Measurements from ENCODE around the gene ERVV-1. TPM values are rescaled to one million over a fixed set of nuclear protein-coding genes. Genes with fewer than 3 reads are reported as not detected.

ERVV-1 gene
- total RNA-seq, 1 experiment from 2014 or later = not detected

- TF ChIP-seq EZH2 (IDR thresholded peaks at IDR 0.05; ENCODE audit: borderline replicate concordance, low read depth, low read length, poor library complexity, severe bottlenecking) (no peak), CTCF (conservative IDR thresholded peaks at IDR 0.05; ENCODE audit: low read depth, low read length) (no peak)
- ChIA-PET POLR2A (ENCODE audit: low non-redundant PET) (no interaction called here), CTCF (no interaction called here)
- Histone ChIP-seq H3K27me3 (replicated peaks; ENCODE audit: insufficient read depth, low read depth, low read length, poor library complexity) (no peaks in the 10 kb centered on the region), H3K4me1 (ENCODE audit: insufficient read depth, low read length, poor library complexity, severe bottlenecking) (no peaks in the 10 kb centered on the region), H3K9me3 (ENCODE audit: low read depth, low read length, poor library complexity, severe bottlenecking) (peaks cover 6% of the 10 kb centered on the region), H3K4me3 (ENCODE audit: low read depth, low read length, poor library complexity, severe bottlenecking) (no peak overlapping the region), H3K36me3 (ENCODE audit: insufficient read depth, low read length, poor library complexity, severe bottlenecking) (no peaks in the 10 kb centered on the region), H3K27ac (ENCODE audit: low read depth, low read length, poor library complexity, severe bottlenecking) (no peak overlapping the region)
- no peak for DNase-seq (ENCODE audit: low spot score)
- intact Hi-C loops (cut with micrococcal nuclease; ENCODE audit: unreplicated experiment) = no loop called here
- BruUV-seq (replicated peaks) = no TSS peak
Observed at GRCh38 chr19:53004242-53004641, 9.5 kb upstream of the ERVV-1 start.

- no peak for TF ChIP-seq EZH2 (IDR thresholded peaks at IDR 0.05; ENCODE audit: borderline replicate concordance, low read depth, low read length, poor library complexity, severe bottlenecking)
- no peak for TF ChIP-seq CTCF (conservative IDR thresholded peaks at IDR 0.05; ENCODE audit: low read depth, low read length)
- Histone ChIP-seq H3K4me3 (ENCODE audit: low read depth, low read length, poor library complexity, severe bottlenecking) (no peak overlapping the region), H3K9me3 (ENCODE audit: low read depth, low read length, poor library complexity, severe bottlenecking) (peaks cover 12% of the 10 kb centered on the region), H3K27me3 (replicated peaks; ENCODE audit: insufficient read depth, low read depth, low read length, poor library complexity) (no peaks in the 10 kb centered on the region), H3K27ac (ENCODE audit: low read depth, low read length, poor library complexity, severe bottlenecking) (no peak overlapping the region), H3K4me1 (ENCODE audit: insufficient read depth, low read length, poor library complexity, severe bottlenecking) (no peaks in the 10 kb centered on the region), H3K36me3 (ENCODE audit: insufficient read depth, low read length, poor library complexity, severe bottlenecking) (no peaks in the 10 kb centered on the region)
- no peak for DNase-seq (ENCODE audit: low spot score)
- ChIA-PET CTCF (no interaction called here), POLR2A (ENCODE audit: low non-redundant PET) (no interaction called here)
- intact Hi-C loops (cut with micrococcal nuclease; ENCODE audit: unreplicated experiment) = no loop called here
- no TSS peak for BruUV-seq (replicated peaks)
Observed at GRCh38 chr19:53007200-53007599, 6.5 kb upstream of the ERVV-1 start.

- BruUV-seq (replicated peaks) = no TSS peak
- H3K9me3 ChIP-seq (ENCODE audit: low read depth, low read length, poor library complexity, severe bottlenecking) = peaks cover 12% of the 10 kb centered on the region
- no peak for DNase-seq (ENCODE audit: low spot score)
- intact Hi-C loops (cut with micrococcal nuclease; ENCODE audit: unreplicated experiment) = no loop called here
- TF ChIP-seq CTCF (conservative IDR thresholded peaks at IDR 0.05; ENCODE audit: low read depth, low read length) = no peak
- H3K36me3 ChIP-seq (ENCODE audit: insufficient read depth, low read length, poor library complexity, severe bottlenecking) = no peaks in the 10 kb centered on the region
- no peaks in the 10 kb centered on the region for H3K4me1 ChIP-seq (ENCODE audit: insufficient read depth, low read length, poor library complexity, severe bottlenecking)
- no peak overlapping the region for H3K27ac ChIP-seq (ENCODE audit: low read depth, low read length, poor library complexity, severe bottlenecking)
- H3K4me3 ChIP-seq (ENCODE audit: low read depth, low read length, poor library complexity, severe bottlenecking) = no peak overlapping the region
- POLR2A ChIA-PET (ENCODE audit: low non-redundant PET) = no interaction called here
- CTCF ChIA-PET = interaction anchor here (0.6 kb wide), 1 partner anchor 649 kb away, joined by 6 read pairs; no protein-coding TSS in a partner anchor
- H3K27me3 ChIP-seq (replicated peaks; ENCODE audit: insufficient read depth, low read depth, low read length, poor library complexity) = no peaks in the 10 kb centered on the region
Observed at GRCh38 chr19:53007606-53008005, 6.1 kb upstream of the ERVV-1 start.

Measured in A673 (cell line).